Measurements from ENCODE around the gene GREB1L. TPM values are rescaled to one million over a fixed set of nuclear protein-coding genes. Genes with fewer than 3 reads are reported as not detected.
"Not testable (repeated sequence)": the region's sequence is repeated elsewhere in the genome, so short reads cannot be mapped to it uniquely, and the experiment has no call there.

The GREB1L gene
- polyA plus RNA-seq, 1 donor, result 7.9 TPM

DNA sequence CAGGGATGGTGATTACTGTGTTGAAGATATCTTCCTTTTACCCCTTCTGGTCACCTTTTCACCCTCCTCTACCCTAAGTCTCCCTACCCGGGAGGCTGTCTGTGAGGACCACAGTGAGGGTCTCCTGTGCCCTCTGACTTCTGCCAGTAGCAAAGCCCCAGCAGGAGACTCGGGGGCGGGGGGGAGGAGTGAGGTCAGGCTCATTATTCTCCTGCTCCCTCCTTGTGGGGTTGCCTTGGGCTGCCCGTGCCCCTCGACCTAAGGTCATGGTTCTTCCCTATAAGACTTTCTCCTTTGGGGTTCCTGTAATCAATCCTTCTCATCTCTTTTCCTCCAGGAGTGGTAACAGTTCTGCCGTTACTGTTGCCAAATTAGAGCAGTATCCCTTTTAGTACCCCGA is 65.5 kb downstream of the GREB1L start:
- DNase-seq, result no peak

DNA sequence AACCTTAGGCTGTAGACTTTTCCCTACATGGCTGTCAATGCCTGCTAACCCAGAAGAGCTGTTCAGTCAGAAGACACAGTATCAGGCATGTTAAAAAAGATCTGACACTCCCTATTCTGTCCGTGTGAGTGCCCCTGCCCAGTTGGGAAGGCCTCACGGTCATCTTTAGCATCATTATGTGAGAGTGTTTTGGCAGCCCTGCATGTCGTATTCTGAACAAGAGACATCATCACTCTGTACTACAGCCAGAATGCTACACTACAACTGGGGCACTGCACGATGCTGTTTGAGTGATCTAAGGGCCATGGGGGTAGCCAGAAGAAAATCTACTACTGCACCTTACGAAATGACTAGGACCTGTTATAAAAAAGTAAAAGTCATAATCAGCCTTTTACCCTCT is 67.2 kb downstream of the GREB1L start:
- DNase-seq, result no peak

DNA sequence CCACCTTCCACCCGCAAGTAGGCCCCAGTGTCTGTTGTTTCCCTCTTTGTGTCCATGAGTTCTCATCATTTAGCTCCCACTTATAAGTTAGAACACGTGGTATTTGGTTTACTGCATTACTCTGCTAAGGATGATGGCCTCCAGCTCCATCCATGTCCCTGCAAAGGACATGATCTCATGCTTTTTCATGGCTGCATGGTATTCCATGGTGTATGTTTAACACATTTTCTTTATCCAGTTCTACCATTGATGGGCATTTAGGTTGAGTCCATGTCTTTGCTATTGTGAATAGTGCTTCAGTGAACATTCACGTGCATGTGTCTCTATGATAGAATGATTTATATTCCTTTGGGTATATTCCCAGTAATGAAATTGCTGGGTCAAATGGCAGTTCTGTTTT is 69.9 kb downstream of the GREB1L start:
- not testable (repeated sequence) for DNase-seq

DNA sequence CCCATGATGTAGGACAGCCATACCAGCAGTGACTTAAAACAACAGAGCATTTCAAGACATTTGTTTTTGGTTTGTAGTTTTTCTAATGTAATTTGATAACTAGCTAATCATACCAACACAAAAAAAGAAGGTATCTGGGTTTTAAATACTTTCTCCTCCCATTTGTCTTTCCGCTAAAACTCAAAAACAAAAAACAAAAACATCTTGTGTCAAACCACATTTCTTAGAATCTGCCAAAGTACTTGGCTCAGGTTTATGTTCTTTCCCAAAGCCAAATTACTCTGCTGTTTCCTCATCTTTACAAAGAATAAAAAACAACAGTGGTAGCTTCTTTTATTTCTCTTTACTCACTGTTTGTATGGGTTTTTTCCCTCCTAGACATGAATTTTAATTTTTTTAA is 71.5 kb downstream of the GREB1L start:
- no peak for DNase-seq

DNA sequence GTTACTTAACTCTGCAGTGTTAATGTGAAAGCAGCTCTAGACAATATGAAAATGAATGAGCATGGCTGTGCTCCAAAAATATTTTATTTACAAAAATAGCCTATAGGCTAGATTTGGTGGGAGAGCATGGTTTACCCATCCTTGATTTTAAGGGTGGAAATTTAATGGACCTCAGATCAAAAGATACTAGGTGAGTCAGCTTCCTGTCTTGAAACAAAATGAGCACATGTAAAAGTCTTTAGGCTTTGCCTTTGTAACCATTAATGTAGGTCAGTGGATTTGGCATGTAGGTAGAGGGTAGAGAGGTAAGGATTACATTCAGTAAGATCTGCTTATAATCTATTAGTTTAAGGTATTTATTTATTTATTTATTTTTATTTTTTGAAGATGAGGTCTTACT is 72.7 kb downstream of the GREB1L start:
- no peak for DNase-seq

DNA sequence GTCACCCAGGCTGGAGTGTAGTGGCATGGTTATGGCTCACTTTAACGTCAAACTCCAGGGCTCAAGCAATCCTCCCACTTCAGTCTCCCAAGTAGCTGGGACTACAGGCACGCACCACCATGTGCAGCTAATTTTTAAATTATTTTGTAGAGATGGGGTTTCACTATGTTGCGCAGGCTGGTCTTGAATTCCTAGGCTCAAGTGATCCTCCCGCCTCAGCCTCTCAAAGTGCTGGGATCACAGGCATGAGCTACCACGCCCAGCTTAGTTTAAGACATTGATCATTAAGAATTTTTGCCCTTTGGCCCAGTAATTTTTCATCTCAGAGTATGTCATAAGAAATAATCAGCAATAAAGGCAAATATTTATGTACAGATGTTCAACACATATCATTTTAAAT is 73.1 kb downstream of the GREB1L start:
- DNase-seq, result not testable (repeated sequence)

DNA sequence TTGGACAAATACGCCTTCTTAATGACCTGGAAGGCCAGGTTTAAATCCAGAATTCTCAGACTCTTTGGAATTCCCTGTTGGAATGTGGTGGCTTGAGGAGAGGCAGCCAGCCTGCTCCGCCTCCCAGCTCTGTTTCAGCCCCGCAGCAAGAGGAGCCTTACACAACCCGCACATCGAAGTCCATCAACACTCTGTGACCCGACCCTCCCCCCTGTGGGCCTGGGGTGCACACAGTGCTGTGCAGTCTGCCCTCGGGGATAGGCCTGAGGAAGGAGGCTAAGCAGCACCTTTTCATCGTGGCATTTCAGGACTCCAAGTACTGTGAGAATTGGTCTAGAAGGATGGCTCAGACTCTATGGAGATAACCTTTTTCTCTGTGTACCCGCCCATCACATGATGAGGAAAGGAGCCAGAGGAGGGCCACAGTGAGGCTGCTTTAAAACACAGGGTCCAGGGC is 73.7 kb downstream of the GREB1L start:
- no peak for DNase-seq

DNA sequence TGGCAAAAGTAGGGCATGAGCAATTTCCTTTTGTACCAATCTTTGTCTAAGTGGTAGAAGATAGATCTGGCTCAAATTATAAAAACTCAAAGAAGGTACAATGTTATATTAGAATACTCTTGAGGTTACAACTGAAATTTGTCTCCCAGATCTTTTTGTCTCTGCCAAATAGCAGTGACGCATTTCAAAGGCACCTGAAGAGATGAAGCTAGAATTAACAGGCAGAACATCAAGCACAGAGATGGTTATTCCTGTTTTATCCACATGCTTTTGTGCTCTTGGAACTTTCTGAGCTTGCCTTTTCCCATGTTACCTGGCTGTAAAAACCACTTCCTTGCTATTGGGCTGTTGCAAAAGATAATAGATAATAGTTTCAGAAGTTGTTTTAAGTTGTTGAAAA is 74.3 kb downstream of the GREB1L start:
- DNase-seq, result no peak

DNA sequence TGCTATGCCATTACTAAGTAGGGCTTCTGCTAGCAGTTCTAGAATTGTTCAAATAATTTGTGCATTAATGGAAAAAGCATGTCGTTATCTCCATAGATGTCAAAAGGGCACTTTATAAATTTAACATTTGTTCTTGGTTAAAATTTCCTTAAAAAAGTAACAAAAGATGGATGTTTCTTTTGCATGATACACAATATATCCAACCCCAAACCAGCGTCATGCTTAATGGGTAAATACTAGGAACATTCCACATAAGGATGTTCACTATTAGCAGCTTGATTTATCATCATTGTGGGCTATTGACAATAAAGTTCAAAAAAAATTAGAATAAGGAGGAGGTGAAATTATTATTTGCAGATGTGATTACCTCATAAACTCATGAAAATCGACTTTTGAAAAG is 79.7 kb downstream of the GREB1L start:
- no peak for DNase-seq

DNA sequence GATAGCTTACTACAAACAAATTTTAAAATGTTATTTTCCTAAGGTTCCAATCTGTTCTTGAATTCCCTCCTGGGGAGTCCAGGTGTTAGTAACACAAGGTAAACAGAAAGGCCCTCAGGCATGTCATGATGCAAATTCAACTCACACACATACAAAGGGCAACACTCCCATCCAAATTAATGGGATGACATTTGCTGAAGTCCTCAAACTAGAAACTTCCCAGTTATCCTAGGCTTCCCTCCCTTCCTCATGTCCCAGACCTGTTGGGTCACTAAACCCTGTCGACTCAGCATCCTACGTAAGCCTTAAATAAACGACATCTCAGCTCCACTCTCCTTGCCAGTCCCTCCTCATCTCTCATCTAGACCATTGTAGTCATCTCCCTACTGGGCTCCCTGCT is 85.1 kb downstream of the GREB1L start:
- no peak for DNase-seq

DNA sequence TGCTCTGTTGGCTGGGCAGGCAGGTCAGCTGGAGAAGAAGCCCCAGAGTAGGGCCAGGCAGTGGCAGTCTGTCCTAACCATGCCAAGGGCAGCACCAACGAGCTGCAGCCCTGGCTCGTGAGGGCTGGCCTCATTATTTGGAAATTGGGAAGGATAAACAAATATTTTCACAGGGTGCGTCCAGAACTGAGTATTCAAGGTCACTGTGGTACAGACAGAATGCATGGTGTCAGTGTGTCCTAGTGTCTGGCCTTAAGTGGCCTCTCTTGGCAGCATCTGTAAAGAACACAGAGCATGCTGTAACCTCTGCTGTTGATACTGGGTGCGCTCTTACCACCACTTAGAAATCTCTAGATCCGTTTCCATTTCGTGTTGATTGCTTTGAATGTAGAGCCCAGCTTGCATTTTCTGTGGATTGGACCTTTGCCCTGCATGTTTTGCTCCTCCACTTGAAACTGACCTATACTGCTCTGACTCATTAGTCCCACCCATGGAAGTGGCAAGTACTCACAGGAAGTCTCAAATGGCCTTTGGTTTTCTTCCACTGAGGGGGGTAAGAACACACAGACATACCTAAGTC is 88.2 kb downstream of the GREB1L start:
- DNase-seq, result no peak

DNA sequence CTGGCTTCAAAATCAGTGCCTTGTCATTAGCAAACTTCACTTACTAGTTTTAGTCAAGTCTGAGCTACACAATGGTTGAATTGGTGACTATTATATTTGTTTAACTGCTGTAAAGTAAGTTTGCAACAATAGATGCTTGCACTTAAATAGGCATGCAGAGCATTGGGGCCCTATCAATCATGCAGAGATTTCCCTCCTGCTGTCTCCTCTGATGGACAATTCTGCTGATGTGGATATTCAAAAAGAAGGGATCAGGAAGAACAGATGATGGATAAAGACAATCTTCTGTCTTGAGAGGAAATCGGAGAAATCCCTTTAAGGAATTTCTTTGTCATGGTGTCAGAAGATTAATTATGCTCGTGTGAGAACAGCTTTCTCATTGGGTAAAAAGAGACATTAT is 89.0 kb downstream of the GREB1L start:
- no peak for DNase-seq

DNA sequence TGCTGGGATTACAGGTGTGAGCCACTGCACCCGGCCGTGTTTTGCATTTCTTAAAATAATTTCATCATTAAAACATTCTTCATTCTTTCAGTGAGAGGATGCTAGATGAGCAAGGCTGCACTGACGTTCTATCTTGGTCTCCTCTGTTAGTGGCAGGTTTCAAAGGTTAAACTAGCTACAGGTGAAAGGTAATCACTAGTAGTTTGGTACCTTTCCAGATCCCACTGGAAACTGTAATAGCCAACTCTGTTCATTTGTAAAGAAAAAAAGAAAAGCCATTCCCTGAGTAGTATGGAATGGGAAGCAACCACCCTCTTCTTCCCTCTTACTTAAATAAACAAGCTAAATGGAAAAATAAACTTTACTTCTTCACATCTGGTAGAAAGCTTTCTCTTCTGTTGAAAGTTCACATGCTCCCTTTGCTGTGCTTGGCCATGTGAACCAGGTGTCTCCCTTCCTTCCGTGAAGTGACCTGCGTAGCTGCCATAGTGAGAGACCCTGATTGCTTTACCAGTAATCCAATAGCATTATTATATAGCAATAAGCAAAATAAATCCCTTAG is 94.0 kb downstream of the GREB1L start:
- DNase-seq, result no peak

DNA sequence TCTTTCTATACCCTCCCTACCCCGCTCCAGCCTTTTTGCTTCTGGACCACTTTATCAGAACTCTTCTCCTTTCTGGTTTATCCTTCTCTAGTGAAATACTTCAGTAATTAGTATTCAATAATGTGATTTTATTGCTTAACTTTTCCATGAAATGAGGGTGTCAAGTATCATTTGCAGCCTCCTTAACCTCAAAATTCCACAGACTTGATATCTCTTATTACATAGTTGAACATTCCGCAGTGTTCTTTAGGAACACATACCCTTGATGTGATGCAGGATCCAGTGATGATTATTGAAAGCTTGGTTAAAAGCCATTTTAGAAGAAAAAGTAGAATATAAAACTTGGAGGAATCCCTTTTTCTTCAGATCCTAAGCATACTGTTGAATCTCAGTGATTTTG is 94.8 kb downstream of the GREB1L start:
- no peak for DNase-seq

DNA sequence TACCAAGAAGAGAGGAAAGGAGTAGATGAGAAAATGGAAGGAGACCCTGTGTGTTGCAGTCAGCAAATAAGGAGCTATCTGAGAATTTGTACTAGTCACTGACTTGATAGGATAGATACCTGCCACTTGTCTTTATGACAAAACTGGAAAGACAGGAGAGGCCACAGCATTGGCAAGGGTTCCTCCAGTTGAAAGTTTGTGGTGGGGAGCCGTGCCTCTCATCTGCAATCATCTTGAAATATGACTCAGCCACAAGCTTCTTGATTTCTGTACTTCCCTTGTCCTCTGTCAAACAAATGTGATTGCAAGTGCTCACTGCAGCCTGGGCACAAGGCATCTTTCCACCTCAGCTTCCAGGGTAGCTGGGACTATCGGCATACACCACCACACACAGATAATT is 99.1 kb downstream of the GREB1L start:
- no peak for DNase-seq

DNA sequence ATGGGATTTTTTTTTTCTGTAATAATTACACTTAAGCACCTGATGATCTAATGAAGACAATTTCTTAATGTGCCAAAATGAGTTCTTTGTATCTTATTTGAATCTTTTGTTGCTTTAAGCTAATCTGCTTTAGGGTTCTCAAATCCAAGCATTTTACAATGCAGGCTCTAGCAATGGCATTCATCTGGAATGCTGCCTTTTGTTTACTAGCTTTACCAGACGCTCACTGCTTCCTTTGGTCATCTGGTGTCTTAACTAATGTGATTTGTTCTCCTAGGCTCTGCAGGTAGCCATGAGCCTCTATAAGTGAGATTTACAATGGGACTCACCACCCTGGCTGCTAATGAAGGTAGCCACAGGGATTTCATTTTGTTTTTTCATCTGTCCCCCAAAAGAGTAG is 100.3 kb downstream of the GREB1L start:
- no peak for DNase-seq

DNA sequence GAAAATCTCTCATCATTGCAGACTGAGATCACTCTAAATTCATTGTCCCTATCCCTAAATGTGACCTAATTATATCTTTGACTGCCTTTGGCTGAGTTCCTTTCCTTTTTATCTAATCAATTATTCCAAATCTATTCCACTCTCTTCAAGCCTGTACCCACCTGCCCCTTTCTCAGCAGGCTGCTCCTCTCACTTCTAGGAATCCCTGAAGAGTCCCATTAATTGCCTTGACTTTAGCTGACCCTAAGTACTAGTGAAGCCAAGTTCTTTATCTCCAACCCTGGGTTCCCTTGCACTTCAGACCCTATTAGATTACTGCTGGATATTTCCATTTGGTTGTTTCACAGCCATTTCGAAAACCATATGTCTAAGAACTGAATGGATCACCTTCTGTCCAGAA is 102.8 kb downstream of the GREB1L start:
- DNase-seq, result no peak

DNA sequence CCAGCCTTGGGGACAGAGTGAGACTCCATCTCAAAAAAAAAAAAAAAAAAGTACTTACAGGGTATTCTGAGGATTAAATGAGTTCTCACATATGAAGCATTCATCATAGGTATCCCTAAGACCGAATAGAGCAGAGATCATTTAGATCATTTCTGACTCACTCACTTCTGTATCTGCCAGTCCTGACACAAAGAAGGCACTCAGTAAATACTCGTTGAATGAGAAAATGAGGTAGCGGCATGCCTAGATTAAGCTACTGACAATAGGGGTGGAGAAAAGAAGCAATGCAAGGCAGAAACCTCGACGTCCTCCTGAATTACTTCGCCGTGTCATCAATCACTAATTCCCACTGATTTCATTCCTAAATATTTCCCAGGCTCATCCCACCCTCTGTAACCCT is 103.8 kb downstream of the GREB1L start:
- DNase-seq, result no peak

DNA sequence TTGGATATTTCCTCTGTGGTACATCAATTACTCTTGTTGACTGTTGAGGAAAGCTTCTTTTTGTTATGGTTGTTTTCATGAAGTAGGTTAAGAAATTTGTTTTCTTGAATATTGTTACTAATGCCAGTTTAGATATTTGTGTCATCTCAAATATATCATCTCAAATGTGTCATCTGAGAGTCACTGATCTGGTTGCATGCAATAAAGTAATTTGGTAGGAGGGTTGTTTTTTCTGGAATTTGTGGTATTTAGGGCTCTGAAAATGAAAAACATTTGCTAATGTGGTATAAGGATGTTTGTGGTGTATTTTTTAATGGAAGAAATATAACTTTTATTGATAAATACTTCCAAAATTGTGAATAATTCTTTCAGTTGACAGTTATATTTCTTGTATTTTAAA is 117.7 kb downstream of the GREB1L start:
- no peak for DNase-seq

DNA sequence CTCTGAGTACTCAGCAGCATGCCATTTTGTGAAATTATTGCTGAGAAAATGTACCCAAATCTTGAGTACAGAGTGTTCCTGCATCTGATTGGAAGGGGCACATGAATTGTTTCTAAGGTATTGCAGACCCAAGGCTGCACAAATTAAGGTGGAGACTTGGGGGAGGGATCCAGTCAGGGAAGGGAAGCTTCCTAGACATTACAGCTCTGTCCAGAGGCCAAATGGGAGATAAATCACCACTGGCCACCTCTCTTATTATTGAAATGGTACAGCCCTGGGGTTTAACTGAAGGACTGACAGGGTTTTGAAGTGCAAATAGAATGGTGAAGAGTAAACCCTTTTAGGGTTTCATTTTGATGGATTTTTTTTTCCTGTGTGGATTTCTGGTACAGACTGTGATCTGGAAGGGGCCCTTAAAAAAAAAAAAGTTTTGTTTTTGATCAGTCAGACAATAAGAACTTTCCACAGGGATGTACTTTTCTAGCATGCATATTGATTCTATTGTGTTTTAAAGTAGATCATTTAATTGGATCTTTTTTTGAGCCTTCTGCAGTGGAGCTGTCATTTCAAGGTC is 119.4 kb downstream of the GREB1L start:
- no peak for DNase-seq

DNA sequence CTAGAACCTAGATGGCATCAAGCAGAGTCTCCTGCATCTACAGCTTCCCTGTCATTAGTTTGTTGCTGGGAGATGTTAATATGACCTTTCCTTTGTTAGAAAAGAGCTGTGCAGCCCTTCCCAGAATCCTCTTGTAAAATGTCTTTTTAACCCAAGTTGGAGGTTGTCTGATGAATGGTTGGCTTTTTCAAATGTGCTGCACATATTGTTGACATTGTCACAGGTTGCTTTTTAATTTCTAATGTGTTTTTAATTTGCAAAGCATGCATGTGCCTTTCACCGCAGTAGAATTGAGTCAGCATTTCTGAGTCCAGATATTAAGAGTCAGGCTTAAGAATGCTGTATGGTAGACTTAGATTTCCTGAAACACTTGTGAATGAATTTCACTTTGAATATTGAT is 120.8 kb downstream of the GREB1L start:
- no peak for DNase-seq

DNA sequence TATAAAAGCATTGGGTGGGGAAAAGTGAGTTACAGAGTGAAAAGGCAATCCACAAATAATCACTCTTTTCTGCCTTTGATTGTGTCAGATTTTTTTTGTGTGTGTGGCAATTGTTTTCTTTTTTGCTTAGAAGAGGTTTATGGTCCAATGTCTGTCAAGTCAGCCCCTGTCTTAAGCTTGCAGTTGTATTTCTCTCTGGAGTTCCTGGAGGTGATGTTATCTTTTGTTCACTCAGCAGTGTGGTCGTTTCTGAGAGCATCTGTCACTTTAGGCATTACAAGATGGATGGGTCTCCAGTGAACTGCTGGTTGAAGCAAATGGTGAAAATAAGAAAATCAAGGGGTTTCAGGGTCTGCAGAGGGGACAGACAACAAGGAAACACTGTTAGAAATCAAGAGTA is 121.3 kb downstream of the GREB1L start:
- DNase-seq, result no peak

DNA sequence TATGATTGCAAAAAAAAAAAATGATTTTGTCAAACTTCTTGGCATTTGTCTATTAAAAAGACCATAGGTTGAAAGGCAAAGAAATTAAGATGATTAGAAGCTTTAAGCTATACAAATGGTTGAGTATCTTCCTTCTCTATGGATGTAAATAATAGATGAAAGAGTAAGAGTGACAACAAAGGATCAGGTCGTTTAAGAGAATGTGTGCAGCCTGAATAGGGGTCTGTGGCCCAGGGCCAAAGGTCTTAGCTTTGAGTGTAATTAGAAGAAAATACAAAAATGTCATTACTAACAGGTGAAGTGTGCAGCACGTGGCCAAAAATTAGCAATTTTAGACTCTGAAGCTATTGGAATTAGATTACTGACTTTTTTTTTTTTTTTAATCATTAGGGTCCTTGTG is 122.4 kb downstream of the GREB1L start:
- no peak for DNase-seq

DNA sequence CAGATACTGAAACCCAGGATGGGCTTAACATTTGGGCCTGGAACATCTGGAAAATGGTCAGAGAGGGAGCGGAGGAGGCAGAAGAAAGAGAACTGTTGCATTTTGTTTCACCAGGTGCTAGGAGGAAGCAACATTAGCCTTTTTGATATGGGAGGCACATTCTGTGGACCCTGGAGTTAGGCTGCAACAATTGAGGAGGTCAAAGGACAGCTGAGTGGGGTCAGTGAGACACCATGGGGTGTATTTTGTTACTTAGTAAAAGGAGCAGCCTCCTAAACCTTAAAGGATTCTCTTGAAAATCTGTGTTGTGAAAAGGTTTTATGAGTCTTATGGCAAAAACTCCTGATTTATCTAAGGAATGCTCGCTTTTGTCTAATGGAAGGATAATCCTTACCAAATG is 124.9 kb downstream of the GREB1L start:
- DNase-seq, result no peak

DNA sequence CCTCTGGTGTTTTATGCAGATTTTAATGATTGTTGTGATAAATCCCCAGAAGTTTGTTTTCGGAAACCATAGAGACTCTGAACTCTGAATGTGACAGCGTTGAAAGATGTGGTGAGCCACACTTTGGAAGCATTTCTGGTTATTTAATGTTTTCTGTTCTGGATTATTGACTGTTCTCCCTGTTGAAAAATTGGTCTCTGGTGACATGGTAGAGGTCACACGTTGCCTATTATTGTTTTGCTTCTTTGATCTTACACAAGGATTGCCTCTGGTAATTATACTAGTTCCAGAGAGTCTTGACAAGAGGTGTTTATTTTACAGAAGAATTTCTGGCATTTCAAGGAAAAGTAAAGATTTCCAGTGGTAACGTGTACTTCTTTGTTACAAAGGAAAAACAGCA is 127.1 kb downstream of the GREB1L start:
- DNase-seq, result no peak
